Raji (cell line): ENCODE measurements around the gene CCDC88C.

Experiments
- POLR2A ChIP-seq: IDR thresholded peaks from 2 replicates; pipeline ENCODE4 v1.6.1; 2011; ENCODE audit warnings: low read depth, low read length, control low read depth; ENCODE audit not compliant: insufficient read depth

CCDC88C gene

GRCh38 chr14:91310606-91311283 is 106.9 kb downstream of the CCDC88C start:
- no peak for TF ChIP-seq POLR2A

GRCh38 chr14:91309756-91310280 is 107.8 kb downstream of the CCDC88C start:
- TF ChIP-seq POLR2A = no peak

- no peak for TF ChIP-seq POLR2A
Observed at GRCh38 chr14:91308337-91308736, 109.3 kb downstream of the CCDC88C start.

GRCh38 chr14:91307652-91308051 is 110.0 kb downstream of the CCDC88C start:
- no peak for TF ChIP-seq POLR2A

GRCh38 chr14:91307046-91307445 is 110.6 kb downstream of the CCDC88C start:
- TF ChIP-seq POLR2A = no peak

GRCh38 chr14:91306547-91306946 is 111.1 kb downstream of the CCDC88C start:
- no peak for TF ChIP-seq POLR2A

- TF ChIP-seq POLR2A = no peak
Observed at GRCh38 chr14:91305650-91306431, 111.8 kb downstream of the CCDC88C start.

- no peak for TF ChIP-seq POLR2A
Observed at GRCh38 chr14:91303924-91304229, 113.7 kb downstream of the CCDC88C start.

- no peak for TF ChIP-seq POLR2A
Observed at GRCh38 chr14:91303091-91303923, 114.3 kb downstream of the CCDC88C start.

GRCh38 chr14:91302391-91302790 is 115.2 kb downstream of the CCDC88C start:
- no peak for TF ChIP-seq POLR2A

GRCh38 chr14:91300957-91301356 is 116.7 kb downstream of the CCDC88C start:
- no peak for TF ChIP-seq POLR2A

- no peak for TF ChIP-seq POLR2A
Observed at GRCh38 chr14:91300283-91300895, 117.2 kb downstream of the CCDC88C start.

- no peak for TF ChIP-seq POLR2A
Observed at GRCh38 chr14:91299121-91300115, 118.2 kb downstream of the CCDC88C start.

GRCh38 chr14:91298576-91298975 is 119.0 kb downstream of the CCDC88C start:
- TF ChIP-seq POLR2A = no peak

- no peak for TF ChIP-seq POLR2A
Observed at GRCh38 chr14:91297081-91297711, 120.4 kb downstream of the CCDC88C start.
